NCI-H1105 treated with DMSO at 0.1 percent for 48 hours (cell line): ENCODE results near the gene MYL10.

Source experiments
- DNase-seq: peaks from one replicate; lab custom pipeline; 2025; lab: John Stamatoyannopoulos, UW

Gene MYL10

DNA sequence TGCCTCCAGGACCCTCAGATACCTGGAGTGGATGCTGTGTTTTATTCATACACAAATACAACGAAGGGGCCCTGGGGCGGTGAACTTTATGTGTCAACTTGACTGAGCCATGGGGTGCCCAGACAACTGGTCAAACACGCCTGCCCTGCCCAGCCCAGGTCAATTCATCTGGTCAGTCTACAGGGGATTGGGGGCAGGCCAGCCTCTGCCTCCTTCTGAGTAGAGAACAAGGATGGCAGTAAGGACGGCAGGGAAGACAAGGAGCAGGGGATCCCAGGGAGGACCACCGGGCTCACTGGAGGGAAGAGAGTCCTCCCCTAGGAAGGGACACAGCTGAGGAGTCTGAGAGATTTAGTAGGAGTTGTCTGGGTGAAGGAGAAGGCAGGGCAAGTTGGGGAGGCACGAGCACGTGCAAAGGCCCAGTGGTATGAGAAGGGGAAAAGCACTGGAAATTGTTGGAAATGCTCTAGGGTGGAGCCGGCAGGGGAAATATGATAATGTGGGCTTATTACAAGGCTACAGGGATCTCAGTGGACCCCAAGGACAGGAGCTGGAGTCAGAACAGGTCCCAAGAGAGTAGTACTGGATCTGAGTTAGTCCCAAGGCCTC lies 63.4 kb downstream of the MYL10 start:
- no peak for DNase-seq

DNA sequence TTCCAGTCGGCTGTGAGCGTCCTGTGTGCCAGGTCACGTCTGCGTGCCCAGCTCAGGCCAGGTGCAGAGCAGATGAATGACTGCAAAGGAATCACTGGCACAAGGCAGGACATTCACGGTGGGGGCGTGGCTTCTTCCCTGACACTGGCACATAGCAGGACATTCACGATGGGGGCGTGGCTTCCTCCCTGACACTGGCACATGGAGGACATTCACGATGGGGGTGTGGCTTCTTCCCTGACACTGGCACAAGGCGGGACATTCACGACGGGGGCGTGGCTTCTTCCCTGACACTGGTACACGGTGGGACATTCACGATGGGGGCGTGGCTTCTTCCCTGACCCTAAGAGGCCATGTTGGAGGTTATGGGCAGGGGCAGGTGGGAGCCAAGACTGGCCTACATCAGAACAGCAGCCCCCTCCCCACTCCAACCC lies 64.3 kb downstream of the MYL10 start:
- DNase-seq: no peak

GRCh38 chr7:101563943-101564777 lies 64.9 kb downstream of the MYL10 start:
- no peak for DNase-seq
